ENCODE results near the gene PTGES2.

DNA sequence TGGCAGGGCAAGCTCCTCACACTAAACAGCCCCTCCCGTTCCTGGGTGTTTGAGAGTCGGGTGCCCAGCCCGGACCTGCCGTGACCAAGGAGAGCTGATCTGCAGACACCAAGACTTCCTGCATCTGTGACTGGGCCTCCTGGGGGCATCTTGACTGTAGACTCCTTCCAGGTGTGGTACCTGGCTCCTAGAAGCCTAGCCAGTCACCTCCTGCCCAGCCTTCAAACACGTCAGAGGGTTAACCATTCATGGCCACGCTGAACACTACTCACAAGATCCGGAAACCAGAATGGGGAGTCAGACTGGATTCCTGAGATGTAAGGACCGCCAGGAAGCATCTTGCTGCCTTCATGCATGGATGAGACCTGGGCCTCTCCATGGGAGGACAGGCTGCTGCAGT lies 18.0 kb upstream of the PTGES2 start:
- TF ChIP-seq, protein P1, sequence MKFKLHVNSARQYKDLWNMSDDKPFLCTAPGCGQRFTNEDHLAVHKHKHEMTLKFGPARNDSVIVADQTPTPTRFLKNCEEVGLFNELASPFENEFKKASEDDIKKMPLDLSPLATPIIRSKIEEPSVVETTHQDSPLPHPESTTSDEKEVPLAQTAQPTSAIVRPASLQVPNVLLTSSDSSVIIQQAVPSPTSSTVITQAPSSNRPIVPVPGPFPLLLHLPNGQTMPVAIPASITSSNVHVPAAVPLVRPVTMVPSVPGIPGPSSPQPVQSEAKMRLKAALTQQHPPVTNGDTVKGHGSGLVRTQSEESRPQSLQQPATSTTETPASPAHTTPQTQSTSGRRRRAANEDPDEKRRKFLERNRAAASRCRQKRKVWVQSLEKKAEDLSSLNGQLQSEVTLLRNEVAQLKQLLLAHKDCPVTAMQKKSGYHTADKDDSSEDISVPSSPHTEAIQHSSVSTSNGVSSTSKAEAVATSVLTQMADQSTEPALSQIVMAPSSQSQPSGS (CRISPR knock-in tag; IDR thresholded peaks at IDR 0.05), result no peak
- TF ChIP-seq ESRRA (CRISPR knock-in tag; IDR thresholded peaks at IDR 0.05; ENCODE audit: low read depth) (no peak), ZSCAN5A (CRISPR knock-in tag; IDR thresholded peaks at IDR 0.05; ENCODE audit: borderline replicate concordance) (no peak)
